GM18508 (cell line): ENCODE results near the gene MBD6.
A peak's percentile ranks its signal among the peaks of the same experiment; 100 is the strongest.

Experiments used
- ATAC-seq: cut with Tn5 transposase; IDR thresholded peaks from one replicate; pipeline ENCODE4 v1.9.1; 2021; ENCODE audit warnings: moderate number of reproducible peaks; ENCODE audit not compliant: insufficient read depth, unreplicated experiment

MBD6 gene

GRCh38 chr12:57526477-57527126, 4.0 kb downstream of the MBD6 start:
- no peak for ATAC-seq

- no peak for ATAC-seq
These were observed 4.6 kb downstream of the MBD6 start for GRCh38 chr12:57527184-57527583.

- no peak for ATAC-seq
These were observed 5.6 kb downstream of the MBD6 start for GRCh38 chr12:57528176-57528575.

GRCh38 chr12:57528831-57529555, 6.4 kb downstream of the MBD6 start:
- ATAC-seq: no peak

GRCh38 chr12:57529831-57530230, 7.2 kb downstream of the MBD6 start:
- no peak for ATAC-seq

GRCh38 chr12:57530396-57531142, 7.9 kb downstream of the MBD6 start:
- no peak for ATAC-seq

- no peak for ATAC-seq
These were observed 9.2 kb downstream of the MBD6 start for GRCh38 chr12:57531836-57532235.

- no peak for ATAC-seq
These were observed 10.5 kb downstream of the MBD6 start for GRCh38 chr12:57533108-57533507.

- ATAC-seq: no peak
These were observed 11.6 kb downstream of the MBD6 start for GRCh38 chr12:57534250-57534649.

GRCh38 chr12:57534991-57535543, 12.4 kb downstream of the MBD6 start:
- no peak for ATAC-seq

- ATAC-seq: no peak
These were observed 13.4 kb downstream of the MBD6 start for GRCh38 chr12:57535764-57536596.

GRCh38 chr12:57536597-57536942, 13.9 kb downstream of the MBD6 start:
- no peak for ATAC-seq

GRCh38 chr12:57539134-57539768, 16.6 kb downstream of the MBD6 start:
- no peak for ATAC-seq

- ATAC-seq: no peak
These were observed 18.4 kb downstream of the MBD6 start for GRCh38 chr12:57541001-57541400.

- no peak for ATAC-seq
These were observed 19.1 kb downstream of the MBD6 start for GRCh38 chr12:57541717-57542116.

GRCh38 chr12:57543581-57543980, 21.0 kb downstream of the MBD6 start:
- ATAC-seq: no peak

GRCh38 chr12:57545809-57546437, 23.3 kb downstream of the MBD6 start:
- ATAC-seq: no peak

GRCh38 chr12:57546438-57547287, 24.0 kb downstream of the MBD6 start, which contains the start of gene DCTN2:
Gene DCTN2, minus strand, starts transcription at chr12:57547192. Its CDS starts 129 bp downstream, at chr12:57547063.
- ATAC-seq: peak; percentile 96
